GM10266 (cell line): ENCODE results near the gene LILRB2.

Source experiments
- DNase-seq: peaks from one replicate; pipeline ENCODE4 v3.0.0; 2012; ENCODE audit errors: extremely low spot score
- CTCF ChIP-seq: IDR thresholded peaks from 2 replicates; pipeline ENCODE4 v1.5.1; 2012; ENCODE audit warnings: mild to moderate bottlenecking, low read depth; ENCODE audit not compliant: control insufficient read depth, insufficient read depth; ENCODE audit errors: missing control alignments

The LILRB2 gene

DNA sequence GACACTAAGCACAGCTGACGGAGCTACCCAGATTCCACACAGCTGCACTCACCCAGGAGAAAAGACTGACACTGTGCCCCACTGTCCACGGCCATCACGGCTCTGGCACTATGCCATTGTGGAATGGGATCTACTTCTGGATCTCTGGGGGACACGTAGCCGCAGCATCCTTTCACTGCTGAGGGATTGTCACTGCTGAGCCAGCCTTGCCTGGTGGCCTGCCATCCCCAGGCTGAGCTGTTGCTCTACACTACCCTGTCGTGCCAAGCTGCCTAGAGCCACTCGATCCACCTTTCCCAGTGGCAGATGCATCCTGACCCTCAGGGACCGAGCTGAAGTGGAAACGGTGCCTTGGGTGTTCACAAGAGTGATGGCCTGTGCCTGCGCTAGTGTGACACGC, 18.8 kb downstream of the LILRB2 start:
- DNase-seq: no peak
- TF ChIP-seq CTCF: no peak

DNA sequence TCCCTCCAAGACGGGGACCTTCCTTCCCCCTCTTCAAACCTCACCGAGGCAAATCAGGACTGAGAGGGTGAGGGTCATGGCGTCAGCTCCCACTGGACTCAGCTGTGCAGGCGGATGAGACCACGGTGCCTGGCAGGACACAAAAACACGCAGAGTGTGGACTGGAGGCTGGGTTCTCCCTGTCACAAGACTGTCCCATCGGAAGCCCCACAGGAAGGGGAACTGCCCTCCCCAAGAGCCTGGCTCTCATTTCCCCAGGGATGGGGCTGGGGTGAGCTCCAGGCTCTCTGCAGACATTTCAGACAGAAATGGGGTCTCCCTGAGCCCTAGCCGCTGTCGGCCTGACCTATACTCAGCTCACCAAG, 23.8 kb downstream of the LILRB2 start, which contains the start of gene LILRB5:
Gene LILRB5, minus strand, starts transcription at position 158 of the 365 bp plus-strand sequence. Its CDS starts 80 bp downstream, at position 78.
- no peak for DNase-seq
- no peak for TF ChIP-seq CTCF

GRCh38 chr19:54256250-54257115, 24.4 kb downstream of the LILRB2 start:
- no peak for DNase-seq
- TF ChIP-seq CTCF: no peak

DNA sequence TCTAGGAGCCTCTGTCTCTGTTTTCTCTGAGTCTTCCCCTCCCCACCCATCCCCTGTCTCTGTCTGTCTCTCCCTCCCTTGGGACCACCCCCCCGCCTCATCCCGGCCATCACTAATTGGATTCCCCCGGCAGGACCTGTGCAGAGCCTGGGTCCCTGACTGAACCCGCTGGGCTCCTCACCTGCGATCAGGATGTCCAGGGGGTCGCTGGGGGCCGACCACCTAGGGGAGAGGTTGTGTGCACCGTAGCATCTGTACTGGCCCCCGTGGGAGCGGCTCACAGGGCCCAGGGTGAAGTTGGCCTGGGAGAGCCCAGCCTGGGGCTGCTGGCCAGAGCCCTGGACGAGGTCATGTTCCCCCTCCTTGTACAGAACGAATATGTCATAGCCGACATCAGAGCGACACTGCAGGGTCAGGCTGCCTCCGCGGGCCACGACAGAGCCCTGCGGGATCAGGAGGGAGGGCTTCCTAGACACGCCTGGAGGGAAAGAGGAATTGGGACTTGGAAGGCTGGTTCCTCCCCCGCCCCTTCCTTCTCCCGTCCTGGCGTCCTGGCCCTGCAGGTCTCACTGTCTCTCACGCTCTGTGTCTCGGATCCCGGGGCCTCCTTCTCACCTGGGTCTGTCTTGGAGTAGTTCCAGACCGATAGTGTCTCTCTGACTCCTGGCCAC, 25.7 kb downstream of the LILRB2 start:
- DNase-seq: no peak
- TF ChIP-seq CTCF: no peak

DNA sequence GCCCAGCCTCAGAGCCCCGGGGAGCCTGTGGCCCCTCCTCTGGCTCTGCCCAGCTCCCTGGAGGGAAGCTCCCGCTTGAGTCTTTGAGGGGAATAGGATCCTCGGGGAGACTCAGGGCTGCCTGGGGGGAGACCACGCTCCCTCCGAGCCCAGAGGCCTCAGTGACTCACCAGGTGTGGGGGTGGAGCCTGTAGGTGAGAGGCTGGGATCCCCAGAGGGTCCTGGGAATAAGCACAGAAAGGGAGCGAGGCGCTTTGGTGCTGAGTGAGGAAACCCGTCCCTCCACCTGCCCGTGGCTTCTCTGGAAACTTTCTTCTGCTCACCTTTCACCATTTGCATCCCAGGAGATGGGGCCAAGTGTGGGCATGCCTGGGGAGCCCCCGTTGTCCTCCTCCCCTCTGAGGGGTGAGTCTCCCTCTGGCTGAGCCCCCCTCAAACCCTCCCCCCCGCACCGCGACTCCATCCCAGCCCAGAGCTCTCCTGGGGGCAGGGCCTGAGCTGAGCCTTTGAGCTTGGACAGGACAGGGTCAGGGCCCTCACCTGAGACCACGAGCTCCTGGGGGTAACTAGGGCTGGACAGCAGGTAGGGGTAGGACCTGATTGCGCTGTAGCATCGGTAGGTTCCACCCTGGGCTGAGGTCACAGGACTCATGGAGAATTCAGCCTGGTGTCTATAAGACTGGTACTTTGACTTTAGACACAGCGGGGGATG, 26.6 kb downstream of the LILRB2 start:
- no peak for TF ChIP-seq CTCF
- no peak for DNase-seq

- DNase-seq: no peak
- no peak for TF ChIP-seq CTCF
Measured at GRCh38 chr19:54253331-54254194, 27.3 kb downstream of the LILRB2 start.
